ENCODE results near the gene CPNE5.

The CPNE5 gene

DNA sequence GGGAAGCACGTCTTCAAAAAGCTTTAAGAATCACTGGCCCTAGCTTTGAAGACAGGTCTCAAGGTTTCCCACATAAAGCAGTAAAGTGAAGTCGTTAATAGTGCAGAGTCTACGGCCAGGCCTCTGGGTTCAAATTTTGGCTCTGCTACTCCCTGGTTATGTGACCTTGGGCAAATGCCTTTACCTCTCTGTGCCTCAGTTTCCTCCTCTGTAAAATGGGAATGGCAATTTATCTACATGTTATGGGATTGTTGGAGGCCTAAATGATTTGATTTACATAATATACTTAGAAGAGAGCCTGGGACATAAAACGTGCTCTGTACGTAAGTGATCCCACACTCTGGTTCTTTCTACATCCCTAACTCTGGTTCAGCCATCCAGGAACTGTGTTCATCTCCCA lies 32.1 kb downstream of the CPNE5 start:
- DNase-seq (ENCODE audit: insufficient read length, low spot score) = no peak
- TF ChIP-seq POLR2A (IDR thresholded peaks at IDR 0.05; ENCODE audit: low read depth, low read length) = no peak
- FAIRE-seq = no peak

DNA sequence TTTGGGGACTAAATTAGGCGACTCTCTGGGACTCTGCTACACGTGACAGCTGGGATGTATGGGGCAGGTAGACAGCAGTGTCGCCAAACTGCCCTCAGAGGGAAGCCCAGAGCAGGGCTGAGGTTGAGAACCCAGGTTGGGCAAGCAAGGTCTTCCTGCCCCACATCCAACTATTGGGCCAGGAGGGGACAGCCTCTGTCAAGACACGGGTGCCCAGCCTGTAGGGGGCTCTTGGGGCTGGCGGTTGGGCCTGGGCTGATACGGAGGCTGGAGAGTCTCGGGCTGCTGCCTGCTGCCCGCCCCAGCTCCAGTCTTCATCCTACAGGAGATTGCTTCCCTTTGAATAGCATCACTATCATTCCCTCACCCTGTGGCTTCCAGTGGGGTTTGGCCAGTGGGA lies 33.3 kb downstream of the CPNE5 start:
- no peak for TF ChIP-seq POLR2A (IDR thresholded peaks at IDR 0.05; ENCODE audit: low read depth, low read length)
- FAIRE-seq (no peak), DNase-seq (ENCODE audit: insufficient read length, low spot score) (no peak)

DNA sequence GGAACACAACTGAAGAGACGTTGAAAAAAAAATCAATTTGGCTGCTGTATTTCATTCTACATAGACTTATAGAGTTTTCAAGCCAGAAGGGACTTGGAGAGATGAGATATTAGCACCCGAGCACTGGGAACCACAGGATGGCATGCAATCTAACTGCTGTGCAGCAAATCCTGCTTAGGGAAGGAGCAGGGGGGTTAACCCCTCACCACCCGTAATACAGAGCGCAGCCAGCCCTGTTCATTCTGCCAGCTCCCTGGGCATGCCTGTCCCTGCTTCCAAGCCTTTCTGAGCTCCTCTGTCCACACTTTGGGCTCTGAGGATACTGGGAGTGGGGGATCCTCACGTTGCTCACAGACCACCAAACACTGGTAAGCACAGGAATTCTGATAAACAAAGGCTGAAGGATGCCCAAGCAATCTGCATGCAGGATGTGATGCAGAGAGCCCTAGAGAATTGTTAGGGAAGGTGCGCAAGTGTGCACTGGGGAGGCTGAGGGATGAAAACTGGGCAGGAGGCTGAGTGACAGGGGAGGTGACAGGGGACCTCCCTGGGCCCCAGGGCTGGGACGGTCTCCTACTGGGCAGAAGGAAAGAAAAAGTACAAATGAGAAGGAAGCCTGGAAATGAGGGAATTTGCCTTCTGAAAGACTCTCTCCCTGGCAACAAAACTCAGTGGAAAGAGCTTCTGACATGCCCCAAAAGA lies 34.0 kb downstream of the CPNE5 start:
- no peak for TF ChIP-seq POLR2A (IDR thresholded peaks at IDR 0.05; ENCODE audit: low read depth, low read length)
- FAIRE-seq (no peak), DNase-seq (ENCODE audit: insufficient read length, low spot score) (no peak)

DNA sequence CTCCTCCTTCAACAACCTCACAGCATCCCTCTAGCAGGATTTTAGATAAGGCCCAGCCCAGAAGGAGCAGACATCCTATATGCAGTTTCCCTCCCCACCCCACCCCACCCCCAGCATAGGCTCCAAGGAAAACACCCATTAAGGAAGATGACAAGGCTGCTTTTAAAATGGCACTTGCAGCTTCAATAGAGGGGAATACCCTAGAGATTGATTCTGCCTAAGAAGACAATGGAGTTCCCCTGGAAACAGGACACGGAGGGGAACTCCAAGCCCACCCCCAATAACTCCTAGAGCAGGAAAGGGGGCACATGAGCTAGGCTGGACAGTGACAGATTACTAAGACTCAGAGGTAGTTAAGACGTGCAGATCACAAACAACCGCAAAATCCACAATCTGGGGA lies 34.7 kb downstream of the CPNE5 start:
- no peak for TF ChIP-seq POLR2A (IDR thresholded peaks at IDR 0.05; ENCODE audit: low read depth, low read length)
- FAIRE-seq (no peak), DNase-seq (ENCODE audit: insufficient read length, low spot score) (no peak)

DNA sequence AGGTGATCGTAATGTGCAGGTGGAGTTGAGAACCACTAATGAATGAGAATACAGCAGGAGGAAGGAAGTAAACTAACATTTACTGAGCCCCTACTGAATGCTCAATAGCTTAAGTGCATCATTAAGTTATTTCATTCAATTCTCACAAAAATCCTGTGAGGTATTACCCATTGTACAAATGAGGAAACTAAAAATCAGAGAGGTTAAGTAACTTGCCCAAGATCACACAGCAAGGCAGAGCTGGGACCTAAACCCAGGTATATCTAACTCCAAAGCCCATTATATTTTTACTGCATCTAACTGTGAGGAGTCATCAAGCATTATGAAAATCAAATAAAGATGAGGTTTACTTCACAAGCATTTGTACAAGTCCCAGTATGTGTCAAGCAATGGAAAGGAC lies 35.3 kb downstream of the CPNE5 start:
- TF ChIP-seq POLR2A (IDR thresholded peaks at IDR 0.05; ENCODE audit: low read depth, low read length) = no peak
- FAIRE-seq = no peak

DNA sequence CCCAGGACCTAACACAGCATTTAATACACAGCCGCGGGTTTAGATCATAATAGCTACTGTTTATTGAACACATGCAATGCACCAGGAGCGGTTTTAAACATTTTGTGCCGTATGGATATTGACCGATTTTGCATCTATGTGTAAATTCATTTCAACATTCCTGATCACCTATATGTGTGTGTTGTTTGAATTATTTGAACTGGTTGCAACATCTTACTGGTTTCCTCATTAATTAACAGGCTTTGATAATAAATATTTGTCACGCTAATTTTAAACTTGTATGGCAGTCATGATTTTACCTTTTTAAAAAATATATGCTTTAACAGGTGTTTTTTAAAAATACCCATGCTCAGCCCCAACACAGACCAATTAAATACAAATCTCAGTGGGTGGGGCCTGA lies 35.8 kb downstream of the CPNE5 start:
- no peak for TF ChIP-seq POLR2A (IDR thresholded peaks at IDR 0.05; ENCODE audit: low read depth, low read length)
- no peak for DNase-seq (ENCODE audit: insufficient read length, low spot score)
- FAIRE-seq = no peak

More for the DNA sequence above, 35.3 kb downstream of the CPNE5 start:
- no peak for DNase-seq (ENCODE audit: insufficient read length, low spot score)

DNA sequence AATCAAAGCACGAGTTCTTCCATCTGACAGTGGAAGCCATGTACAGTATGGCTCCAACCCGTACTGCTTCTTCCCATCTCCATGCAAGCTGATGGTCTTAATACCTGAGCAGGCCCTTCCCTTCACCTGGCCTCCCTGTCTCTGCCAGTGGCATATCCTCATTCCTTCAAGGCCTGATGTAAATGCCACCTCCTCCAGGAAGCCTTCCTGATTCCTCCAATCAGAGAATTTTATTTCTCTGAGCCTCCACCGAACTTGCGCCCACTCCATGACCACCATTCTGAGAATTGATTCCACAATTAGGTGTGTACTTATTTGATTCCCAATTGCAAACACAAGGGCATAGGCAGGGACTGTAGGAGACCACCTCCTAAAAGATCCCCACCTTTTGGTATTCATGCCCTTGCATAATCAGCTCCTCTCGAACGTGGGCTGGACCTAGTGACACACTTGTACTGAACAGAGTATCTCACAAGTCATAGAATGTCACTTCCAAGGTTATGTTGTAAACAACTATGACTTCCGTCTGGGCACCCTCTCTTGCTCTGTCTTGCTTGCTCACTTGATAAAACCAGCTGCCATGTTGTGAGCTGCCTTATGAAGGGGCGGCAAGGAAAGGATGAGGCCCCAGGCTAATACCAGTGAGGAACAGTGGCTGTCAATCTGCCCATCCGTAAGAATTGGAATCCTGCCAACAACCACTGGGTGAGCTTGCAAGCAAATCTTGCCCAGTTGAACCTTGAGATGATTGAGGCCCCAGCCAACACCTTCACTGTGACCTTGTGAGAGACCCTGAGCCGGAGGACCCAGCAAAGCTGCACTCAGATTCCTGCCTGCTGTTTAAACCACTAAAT lies 38.8 kb downstream of the CPNE5 start:
- TF ChIP-seq POLR2A (IDR thresholded peaks at IDR 0.05; ENCODE audit: low read depth, low read length) = no peak
- DNase-seq (ENCODE audit: insufficient read length, low spot score) (no peak), FAIRE-seq (no peak)

DNA sequence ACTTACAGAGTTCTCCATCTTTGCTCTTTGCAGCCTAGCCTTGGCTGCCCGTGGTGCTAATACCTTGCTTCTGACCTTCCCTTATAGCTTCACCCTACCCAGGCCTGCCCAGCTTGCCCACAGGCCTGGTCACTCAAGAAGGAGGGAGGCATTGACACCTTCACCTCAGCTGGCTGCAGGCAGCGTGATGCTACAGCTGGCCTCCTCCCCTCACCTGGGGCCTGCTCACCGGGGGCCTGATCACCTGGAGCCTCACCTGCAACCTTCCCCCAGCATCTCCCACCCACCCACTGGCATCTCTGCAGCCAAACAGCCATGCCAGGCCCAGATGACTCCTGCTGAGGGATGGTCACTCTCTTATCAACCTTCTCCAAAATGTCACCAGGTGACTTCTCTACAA lies 40.4 kb downstream of the CPNE5 start:
- no peak for FAIRE-seq
- DNase-seq (ENCODE audit: insufficient read length, low spot score) = no peak
- no peak for TF ChIP-seq POLR2A (IDR thresholded peaks at IDR 0.05; ENCODE audit: low read depth, low read length)

DNA sequence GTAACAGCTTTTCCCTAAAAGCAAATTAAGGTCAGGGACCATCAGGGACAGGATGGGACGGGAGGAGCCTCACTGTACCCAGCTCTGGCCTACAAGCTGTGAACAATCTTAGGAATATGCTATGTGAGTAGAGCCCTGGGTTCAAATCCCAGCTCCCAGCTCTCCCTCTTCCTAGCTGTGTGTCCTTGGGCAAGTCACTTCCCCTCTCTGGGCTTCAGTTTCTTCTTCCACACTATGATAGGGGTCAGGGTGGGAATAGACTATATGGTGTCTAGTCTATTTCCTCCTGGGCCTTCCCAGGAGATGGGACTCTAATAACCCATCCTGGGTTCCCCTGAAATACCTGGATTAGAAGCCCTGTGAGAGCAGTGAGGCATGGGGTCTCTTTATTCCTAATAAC lies 41.6 kb downstream of the CPNE5 start:
- DNase-seq (ENCODE audit: insufficient read length, low spot score) (no peak), FAIRE-seq (no peak)
- TF ChIP-seq POLR2A (IDR thresholded peaks at IDR 0.05; ENCODE audit: low read depth, low read length) = no peak

DNA sequence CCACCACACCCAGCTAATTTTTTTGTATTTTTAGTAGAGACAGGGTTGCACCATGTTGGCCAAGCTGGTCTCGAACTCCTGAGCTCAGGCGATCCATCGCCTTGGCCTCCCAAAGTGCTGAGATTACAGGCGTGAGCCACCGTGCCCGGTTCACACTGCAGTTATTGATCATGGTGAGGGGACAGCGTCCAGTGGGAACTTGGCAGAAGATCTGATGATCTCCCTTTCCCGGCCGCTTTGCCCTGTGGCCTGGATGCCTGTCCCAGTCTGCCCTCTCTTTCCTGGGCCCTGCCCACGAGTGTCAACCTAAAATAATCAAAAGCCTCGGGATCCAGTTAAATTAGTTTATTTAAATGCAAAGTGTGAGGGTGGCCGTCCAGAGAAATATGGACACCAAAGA lies 42.2 kb downstream of the CPNE5 start:
- no peak for DNase-seq (ENCODE audit: insufficient read length, low spot score)
- no peak for FAIRE-seq
- no peak for TF ChIP-seq POLR2A (IDR thresholded peaks at IDR 0.05; ENCODE audit: low read depth, low read length)

DNA sequence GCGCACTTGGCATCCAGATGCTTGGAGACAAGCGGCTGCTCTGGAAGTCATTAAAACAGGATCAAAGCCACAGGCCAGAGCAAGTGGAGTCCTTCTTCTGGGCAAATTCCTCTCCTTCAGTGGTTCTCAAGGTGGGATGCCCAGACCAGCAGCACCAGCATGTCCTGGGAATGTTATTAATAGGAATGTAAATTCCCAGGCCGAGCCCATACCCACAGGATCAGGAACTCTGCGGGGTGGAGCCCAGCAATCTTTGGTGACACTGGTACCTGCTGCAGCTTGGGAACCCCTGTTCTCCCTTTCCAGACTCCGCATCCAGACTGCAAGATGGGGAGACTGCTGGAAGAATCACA lies 44.6 kb downstream of the CPNE5 start:
- DNase-seq (ENCODE audit: insufficient read length, low spot score) (no peak), FAIRE-seq (no peak)
- no peak for TF ChIP-seq POLR2A (IDR thresholded peaks at IDR 0.05; ENCODE audit: low read depth, low read length)

DNA sequence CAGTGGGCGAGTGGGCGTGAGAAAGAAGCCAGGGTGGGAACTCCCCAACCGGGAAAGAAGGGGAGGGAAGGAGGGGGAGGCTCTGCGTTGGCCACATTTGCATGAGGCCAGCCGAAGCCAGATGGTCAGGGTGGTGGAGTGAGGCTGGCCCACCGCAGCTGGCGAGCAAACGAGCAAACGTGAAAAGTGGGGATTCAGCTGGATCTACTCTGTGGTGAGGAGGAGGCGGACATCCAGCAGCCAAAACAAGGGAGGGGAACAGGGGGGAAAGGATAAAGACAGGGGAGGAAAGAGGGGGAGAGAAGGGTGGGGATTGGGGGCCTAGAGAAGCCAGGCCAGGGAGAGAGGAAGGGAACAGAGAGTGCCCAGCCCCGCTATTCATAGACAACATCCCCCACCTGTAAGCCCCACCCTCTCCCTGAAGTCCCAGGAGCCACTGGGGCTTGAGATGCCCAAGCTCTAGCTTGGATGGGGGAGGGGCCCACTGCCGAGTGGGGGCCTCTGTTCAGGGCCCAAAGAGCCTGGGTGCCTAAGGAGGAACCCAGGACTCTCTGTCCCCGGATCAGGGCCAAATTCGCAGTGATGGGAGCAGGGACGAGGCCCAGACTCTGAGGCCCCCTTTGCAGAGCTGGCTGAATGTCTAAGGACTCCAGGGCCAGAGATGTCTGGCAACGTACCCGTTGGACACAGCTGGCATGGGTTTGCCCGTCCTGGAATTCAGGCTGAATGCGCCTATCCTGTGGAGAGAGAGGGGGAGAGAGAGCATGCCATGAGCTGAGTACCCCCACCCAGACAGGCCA lies 45.1 kb downstream of the CPNE5 start:
- TF ChIP-seq POLR2A (IDR thresholded peaks at IDR 0.05; ENCODE audit: low read depth, low read length) = no peak
- no peak for FAIRE-seq
- no peak for DNase-seq (ENCODE audit: insufficient read length, low spot score)

DNA sequence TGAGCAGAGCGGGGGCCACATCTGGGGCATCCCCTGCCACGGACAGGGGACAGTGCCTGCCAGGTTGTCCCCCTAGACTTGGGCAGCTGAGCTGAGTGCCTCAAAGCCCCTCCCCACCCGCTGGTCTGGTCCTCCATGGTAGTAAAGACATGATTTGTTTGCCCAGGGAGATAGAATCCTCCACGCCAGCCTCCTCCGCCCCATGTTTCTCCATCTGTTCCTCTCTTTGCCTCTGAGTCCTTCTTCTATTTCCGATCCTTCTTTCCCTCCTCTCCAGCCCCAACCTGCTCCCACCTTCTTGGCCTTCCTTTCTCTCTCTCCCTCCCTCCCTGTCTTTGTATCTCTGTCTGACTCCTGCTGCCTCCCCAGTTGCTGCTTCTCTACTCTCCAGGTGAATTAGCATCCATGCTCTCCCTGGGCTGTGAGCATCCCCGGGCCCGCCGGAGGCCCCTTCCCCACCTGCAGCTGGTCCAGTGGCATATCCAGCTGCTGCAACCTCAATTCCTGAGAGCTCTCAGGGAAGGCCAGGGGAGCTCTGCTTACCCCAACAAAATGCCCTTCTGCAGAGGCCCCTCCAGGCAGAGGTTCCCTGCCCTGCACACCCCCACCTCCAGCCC lies 45.8 kb downstream of the CPNE5 start:
- FAIRE-seq (no peak), DNase-seq (ENCODE audit: insufficient read length, low spot score) (no peak)
- no peak for TF ChIP-seq POLR2A (IDR thresholded peaks at IDR 0.05; ENCODE audit: low read depth, low read length)
